SK-N-DZ (cell line): Measurements from ENCODE around the gene APOL4. TPM values are rescaled to one million over a fixed set of nuclear protein-coding genes. Genes with fewer than 3 reads are reported as not detected.
A peak's percentile ranks its signal among the peaks of the same experiment; 100 is the strongest.
"Not testable (repeated sequence)": the region's sequence is repeated elsewhere in the genome, so short reads cannot be mapped to it uniquely, and the experiment has no call there.

Experiments
- DNase-seq: peaks from one replicate; pipeline ENCODE4 v3.0.0-alpha.2; 2015; ENCODE audit warnings: low spot score
- polyA plus RNA-seq, 2 experiments: library from polyadenylated mRNA; depleted of rRNA; stranded (reverse); fragments of >200 nt; gene quantifications; 2 replicates each; pipeline ENCODE4 v1.2.3, GENCODE V29; 2014

Gene APOL4, protein sequence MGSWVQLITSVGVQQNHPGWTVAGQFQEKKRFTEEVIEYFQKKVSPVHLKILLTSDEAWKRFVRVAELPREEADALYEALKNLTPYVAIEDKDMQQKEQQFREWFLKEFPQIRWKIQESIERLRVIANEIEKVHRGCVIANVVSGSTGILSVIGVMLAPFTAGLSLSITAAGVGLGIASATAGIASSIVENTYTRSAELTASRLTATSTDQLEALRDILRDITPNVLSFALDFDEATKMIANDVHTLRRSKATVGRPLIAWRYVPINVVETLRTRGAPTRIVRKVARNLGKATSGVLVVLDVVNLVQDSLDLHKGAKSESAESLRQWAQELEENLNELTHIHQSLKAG
- 0.24 TPM in 1 of 2 replicates, not detected in the other for polyA plus RNA-seq (2014; cell fraction: cytosol; rRNA removed)
- not detected in 2 replicates for polyA plus RNA-seq (2014; cell fraction: nucleus; rRNA removed)

DNA sequence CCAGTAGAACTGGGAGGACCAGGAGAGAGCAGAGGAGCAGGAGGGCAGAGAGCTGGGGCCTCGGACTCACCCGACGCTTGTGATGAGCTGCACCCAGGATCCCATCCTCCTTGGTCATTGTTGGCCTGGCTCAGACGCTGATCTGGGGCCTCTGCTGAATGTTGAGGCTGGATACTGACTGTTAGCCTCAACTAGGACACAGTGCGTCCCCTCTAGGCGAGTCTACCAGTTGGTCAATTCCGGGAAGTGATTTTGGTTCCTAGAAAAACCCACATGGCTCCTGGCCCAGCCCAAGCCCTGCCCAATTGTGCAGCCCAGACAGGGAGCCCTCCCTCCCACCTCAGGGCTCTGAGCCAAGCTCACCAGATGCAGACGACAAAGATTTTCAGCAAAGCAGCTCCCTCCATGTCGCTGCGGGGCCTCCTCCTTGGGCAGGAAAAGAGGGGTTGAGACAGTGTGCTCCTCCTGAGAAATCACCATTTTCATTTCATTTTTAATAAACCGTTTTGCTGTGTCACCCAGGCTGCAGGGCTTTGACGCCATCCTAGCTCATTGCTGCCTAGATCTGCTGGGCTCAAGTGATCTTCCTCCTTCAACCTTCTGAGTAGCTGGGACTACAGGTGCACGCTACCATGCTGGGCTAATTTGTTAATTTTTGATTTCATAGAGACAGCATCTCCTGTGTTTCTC, at the start of gene APOL4:
APOL4 (minus strand) TSS at position 180 of the 690 bp plus-strand sequence; CDS start at position 105, 75 bp downstream.
- DNase-seq, result no peak

DNA sequence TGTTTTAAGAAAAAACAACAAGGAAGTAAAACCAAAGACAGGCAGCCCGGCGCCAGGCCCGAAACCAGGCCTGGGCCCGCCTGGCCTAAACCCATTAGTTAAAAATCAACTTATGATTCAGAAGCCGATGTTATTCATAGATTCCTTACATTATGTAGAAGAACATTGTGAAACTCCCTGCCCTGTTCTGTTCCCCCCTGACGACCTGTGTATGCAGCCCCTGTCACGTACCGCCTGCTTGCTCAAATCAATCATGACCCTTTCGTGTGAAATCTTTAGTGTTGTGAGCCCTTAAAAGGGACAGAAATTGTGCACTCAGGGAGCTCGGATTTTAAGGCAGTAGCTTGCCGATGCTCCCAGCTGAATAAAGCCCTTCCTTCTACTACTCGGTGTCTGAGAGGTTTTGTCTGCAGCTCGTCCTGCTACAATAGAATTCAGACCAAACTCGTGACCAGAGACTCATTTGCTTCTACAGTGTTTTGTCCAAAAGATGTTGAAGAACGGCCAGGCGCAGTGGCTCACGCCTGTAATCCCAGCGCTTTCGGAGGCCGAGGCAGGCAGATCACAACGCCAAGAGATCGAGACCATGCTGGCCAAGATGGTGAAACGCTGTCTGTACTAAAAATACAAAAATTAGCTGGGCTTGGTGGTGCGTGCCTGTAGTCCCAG, 48.8 kb upstream of the APOL4 start:
- not testable (repeated sequence) for DNase-seq

DNA sequence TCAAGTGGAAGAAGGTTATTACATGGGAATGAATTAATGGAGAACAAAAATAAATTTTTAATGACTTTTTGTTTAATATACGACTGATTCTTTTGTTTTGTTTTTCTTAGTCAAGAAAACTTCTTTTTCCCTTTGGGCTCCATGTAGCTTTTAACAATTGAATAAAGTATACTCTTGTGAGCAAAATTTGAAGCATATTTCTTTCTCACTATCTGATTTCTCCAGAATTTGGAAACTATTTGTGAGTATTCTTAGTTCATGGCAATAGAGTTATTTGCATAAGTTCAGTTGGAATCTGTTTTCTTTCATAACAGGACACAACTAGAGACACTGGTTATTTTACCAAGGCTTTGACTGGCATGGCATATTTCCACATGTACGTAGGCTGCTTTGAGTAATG, 47.6 kb upstream of the APOL4 start:
- no peak for DNase-seq

DNA sequence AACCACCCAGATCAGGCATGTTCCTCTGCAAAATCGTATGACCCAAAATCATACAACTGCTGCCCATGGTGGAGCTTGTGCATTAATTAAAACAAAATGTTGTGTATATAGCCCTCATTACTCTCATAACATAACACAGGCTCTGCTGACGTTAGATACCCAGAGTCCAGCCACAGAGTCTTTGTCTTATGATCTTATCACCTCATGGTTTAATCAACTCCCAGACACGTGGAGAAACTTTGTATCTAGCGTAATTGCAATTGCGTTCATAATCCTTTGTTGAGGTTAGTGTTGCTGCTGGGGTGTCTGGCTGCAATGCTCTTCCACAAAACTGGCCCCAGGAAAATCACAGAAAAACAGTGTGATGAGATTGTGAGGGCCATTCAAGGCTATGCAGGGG, 46.3 kb upstream of the APOL4 start:
- no peak for DNase-seq

DNA sequence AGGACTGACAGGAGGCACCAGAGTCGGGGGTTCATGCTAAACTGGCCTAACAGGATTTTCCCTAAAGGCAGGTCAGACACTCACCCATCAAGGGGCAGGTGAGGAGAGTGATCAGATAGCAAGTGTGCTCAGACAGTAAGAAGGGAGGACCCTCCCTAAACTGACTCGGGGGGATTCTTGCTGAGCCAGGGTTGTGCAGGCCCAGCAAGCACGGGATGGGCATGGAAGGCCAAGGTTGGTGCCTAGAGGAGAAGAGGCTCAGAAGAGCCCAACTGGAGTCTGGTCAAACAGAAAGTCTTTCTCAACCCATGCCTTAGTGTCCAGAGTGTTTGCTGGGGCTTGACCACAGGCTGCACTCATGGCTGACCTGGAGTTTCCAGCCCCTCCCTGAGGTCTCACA, 45.1 kb upstream of the APOL4 start:
- no peak for DNase-seq

DNA sequence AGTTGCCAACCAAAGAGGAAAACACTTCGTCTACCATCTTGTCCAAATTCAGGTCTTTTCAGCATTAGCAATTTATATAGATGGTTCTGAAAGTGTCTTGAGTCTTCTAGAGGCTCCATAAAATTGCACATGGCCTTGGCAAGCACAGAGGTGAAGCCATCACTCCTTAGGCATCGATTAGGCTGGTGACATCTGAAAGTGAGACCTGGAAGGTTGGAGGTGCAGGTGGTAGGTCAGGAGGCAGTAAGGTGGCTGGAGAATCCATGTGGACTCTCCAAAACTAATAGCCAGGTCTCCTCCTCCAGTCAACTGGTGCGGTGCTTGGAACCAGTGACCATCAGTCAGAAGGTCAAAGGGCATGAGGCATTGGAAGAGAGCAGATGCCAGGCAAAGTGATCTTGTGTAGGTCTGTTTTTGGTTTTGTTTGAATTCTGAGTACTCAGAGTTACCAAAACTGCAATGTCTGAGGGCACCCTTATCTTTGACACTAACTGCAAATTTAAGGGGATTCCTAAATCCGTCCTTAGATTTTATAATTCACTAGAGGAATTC, 44.3 kb upstream of the APOL4 start:
- DNase-seq, result no peak

DNA sequence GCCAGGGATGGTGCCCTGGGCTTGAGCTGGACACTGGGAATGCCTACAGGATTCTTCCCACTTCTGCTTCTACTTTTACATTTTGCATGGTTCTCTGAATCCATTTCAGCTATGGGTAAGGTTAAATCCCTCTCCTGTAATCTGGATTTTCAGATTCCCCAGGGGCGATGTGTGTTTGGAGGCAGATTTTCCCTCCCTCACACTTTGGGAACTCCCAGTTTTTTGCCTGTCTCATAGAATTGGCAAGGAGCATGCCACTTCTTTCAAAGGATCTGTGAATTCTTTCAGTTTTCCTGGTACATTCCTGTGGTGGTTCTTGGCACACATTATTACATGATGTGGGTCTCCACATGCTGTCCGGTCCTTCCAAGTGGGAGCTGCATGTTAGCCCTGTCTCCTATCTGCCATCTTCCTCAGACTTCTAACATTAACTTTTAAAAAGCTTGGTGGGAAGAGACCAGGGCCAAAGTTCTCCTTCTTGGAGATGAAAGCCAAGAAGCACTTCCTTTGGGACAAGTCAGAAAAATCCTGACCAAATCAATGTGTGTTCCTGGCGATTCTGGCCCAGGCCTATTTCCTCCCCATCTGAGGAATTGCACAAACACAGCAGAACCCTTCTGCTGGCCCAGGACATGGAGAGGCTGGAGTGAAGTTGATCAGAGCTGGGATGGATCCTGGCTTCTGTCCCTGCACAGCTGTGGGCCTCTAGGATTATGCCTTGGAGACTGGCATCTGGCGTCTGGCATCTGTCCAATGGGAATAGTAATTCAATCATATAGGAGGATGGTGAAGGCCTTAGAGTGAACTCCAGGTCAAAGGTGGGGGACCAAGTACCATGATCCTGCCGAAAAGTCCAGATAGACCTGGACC, 43.1 kb upstream of the APOL4 start:
- no peak for DNase-seq

DNA sequence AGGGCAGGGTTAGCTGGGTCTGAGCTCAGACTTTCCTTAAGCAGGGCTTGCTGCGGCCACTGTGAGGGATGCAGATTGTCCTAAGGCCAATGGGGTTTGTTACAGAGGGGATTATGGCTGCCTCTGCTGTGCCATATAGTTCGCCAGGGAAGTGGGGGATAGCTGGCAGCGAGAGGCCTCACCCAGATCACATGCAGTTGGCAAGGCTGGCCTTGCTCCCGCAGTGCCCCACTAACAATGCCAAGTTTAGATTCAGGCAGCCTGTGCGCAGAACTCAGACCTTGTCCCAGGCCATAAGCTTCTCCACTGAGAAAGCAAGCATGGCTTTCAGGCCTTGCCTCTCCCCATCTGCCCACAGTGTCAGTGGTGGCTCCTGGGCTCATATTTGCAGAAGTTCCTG, 42.4 kb upstream of the APOL4 start:
- DNase-seq, result no peak

DNA sequence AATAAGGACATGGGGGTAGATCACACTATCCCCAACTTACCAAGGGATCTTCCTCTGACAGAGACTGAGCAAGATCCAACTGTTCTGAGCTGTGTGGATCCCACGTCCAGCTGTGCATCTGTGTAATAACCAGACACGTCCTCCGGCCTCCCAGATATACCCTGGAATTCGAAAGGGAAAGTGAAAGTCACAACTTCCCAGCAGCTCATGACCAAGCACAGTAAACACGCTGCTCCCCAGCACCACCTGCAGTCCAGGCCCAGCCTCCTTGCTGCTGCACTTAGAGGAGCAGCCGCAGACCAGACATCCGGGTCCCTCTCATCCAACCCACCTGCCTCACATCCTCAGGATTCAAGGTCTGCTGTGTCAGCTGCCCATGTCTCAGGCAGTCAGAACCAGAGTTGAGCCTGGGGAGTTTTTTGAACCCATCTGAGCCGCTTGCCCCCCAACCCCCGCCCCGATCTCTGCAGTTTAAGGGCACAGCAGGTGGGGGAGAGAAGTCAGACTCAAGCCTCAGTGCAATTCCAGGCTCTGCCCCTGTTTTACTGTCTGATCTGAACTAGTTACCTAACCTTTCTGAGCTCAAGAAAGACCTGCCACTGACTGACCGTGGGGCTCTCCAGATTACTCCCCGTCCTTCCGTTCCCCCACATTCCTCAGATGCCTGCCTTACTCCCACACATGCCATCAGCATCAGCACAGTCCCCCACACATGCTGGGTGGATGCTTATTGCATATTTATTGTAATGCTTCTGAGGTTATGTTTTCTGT, 38.0 kb upstream of the APOL4 start, which contains the start of gene APOL2:
APOL2 (minus strand) TSS at position 127 of the 771 bp plus-strand sequence. CDS start 6,365 bp downstream, outside the sequence.
- peak; percentile 89 for DNase-seq

DNA sequence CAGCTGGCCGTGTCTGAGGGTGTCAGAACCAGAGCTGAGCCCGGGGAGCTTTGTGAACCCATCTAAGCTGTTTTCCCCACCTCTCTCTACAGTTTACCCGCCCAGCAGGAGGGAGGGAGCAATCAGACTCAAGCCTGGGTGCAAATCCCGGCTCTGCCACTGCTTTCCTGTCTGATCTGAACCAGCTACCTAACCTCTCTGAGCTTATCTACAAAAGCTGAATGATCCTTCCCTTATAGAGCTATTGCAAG, 37.5 kb upstream of the APOL4 start:
- no peak for DNase-seq

DNA sequence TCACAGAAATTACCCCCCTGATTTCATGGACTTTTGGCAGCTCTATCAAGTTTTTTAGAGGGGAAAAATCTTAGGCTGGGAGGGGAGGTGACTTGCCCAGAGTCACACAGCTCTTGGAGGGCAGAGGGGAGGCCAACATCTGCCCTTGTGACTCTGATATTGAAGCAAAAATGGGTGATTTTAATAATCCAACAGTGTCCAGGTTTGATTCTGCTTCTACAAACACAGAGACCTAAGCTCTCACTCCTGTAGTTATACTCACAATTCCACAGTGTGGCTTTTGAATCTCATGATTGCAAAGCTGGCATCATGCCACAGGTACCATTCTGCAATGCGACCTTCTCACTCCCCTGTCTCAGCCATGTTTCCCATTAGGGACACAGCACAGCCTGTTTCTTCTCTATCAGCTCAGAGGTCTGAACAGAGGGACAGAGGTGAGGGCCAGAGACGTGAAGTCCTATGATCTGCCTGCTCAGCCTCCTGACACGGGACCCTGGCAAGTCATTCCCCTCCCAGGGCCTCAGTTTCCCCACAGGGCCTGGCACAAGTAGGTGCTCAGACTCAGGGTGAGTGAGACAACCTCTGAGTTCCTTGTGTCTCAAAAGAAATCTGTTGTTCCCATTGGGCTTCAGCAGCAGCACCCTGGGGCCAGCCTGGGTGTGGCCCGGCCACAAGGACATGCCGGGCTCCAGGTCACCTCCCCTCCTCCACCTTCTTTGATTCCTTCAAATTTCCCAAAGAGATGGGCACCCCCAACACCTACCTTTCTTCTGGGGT, 37.0 kb upstream of the APOL4 start:
- DNase-seq, result no peak

DNA sequence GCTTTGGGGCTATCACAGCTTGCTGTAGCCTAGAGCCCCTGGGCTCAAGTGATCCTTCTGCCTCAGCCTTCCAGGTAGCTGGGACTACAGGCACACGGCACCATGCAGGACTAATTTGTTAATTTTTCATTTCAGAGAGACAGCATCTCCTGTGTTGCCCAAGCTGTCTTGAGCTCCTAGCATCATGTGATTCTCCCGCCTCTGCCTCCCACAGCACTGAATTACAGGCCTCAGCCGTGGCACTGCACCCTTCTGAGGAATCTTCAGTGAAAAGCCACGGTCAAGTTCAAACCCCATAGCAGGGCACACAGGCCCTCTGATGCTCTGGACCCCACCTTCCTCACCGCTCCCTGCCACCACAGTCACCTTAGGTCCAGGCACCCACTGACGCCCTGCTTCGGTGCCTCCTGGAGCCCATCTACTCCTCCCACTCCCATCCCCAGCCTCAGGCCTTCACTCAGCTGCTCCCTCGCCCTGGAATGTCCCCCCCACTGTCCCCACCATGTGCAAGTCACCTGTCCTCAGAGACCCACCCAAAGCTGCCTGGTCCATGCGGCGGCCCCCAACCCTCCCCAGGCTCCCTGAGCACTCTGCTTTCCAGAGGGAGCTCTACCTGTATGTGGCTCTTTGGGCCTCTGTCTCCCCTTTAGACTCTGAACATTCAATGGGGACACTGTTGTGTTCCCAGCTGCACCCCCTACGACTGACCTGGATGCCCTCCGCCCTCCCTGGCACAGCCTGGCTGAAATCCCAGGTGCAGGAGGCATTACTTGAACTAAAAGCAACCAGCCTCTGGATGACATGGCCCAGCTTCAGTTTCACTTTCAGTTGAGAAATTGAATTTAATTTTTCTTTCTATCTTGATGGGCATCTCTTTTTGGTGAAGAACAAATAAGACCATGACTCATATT, 36.1 kb upstream of the APOL4 start:
- no peak for DNase-seq

DNA sequence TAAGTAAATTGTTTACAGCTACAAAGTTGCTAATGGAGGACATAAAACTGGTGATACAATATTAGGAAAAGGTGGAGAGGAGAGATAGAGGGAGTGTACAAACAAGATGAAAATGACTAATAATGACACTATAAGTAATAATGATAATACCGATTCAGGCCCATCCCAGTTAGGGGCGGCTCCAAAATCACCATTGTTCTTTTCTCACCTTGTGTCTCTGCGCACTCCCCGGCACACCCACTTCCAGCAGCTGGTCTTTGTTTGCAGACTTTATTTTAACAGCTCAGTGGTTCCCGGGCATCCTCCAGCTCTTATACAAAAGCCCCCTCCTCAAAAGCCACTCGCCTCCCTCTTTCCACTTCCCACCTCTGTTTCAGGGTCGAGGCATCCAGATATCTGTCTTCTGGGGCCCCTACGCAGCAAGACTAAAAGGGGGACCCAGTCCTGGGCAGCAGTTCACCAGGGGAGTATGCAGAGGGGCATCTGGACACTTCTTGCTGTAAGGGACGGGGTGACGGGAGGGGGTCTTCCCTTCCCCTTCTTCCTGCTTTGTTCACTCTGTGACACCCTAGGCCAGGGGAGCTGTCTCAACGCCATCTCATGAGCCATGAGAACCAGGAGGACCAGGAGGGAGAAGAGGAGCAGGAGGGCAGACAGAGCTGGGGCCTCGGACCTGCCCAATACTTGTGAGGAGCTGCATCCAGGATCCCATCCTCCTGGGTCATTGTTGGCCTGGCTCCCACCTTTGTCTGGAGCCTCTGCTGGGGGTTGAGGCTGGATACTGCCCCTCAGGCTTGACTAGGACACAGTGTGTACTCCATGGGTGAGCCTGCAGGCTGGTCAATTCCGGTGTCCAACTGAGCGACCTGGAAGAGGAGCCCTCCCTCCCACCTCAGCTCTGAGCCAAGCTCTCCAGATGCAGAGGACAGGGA, 35.0 kb upstream of the APOL4 start:
- no peak for DNase-seq

DNA sequence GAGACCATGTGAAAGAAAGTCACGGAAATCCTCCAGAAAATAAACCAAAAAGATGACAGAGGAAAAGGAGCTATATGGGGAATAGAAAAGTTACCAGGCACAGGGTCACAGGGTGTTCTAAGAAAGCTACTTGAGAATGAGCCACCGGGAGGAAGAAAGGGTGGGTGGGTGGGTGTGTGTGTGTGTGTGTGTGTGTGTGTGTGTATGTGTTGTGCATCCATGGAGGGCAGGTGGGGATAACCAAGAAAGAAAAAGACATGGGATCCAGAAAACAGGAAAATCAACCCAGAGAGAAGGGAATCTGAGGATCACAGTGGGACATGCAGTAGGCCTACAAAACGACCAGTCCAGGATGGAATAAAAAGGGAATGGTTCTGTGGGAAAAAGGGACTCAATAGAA, 34.0 kb upstream of the APOL4 start:
- no peak for DNase-seq

DNA sequence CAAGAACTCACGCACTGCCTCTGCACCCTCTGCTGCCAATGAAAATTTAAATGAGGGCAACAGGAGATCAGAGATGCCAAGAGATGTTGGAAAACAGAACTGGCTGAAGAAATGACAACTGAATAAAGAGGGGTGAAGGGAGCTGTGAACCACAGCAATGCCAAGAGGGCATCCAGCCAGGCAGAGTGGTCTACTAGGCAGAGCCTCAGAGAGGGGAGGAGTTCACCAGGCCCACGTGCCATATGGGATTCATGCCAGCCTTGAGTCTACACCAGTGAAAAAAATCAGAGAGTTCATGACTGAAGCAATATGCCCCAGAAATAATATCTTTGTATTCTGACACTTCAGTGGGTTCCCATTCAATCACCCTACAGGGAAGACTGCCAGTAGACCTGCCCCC, 33.3 kb upstream of the APOL4 start:
- DNase-seq, result no peak

DNA sequence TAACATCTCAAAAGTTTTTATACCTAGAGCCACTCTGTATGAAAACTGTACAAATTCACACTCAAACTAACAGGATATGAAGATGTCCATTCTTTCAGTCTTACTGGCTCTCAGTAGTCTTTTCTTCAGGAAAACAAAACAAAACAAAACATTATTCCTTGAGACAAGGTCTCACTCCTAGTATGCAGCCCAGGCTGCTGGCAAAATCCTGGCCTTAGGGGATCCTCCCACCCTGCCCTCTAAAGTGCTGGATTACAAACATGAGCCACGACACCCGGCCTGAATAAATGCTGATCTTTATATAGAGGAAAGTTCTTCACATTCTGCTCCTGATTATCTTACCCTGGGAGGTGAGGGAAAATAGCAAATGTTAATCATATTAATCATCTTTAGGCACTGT, 32.6 kb upstream of the APOL4 start:
- no peak for DNase-seq

DNA sequence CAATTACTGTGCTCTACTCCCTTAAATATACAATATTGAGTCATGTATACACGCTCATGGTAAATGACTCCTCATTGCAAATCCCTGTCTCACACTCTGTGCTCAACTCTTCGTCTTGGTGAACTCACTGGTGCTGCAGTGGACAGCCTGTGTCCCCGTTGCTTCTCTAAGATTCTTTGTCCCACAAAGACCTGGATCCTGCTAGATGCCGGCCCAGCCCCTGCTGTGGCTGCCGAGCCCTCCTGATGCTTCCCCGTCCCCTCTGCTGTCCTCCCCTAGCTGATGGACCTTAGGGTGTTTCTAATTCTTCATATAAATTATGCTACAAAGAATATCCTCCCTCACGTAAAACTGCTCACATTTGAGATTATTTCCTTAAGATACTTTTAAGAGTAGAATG, 32.2 kb upstream of the APOL4 start:
- no peak for DNase-seq
